H9 (cell line): ENCODE data around the gene KCNN2. TPM values are rescaled to one million over a fixed set of nuclear protein-coding genes. Genes with fewer than 3 reads are reported as not detected.

ENCODE experiments used
- DNase-seq: peaks from one replicate; pipeline ENCODE4 v3.0.0-alpha.2; 2017
- H2AFZ ChIP-seq: one replicate; pipeline ENCODE4 v1.6.1; 2013; ENCODE audit warnings: mild to moderate bottlenecking, low read length, control low read depth, moderate library complexity
- H2AK5ac ChIP-seq: 2 replicates; pipeline ENCODE4 v1.6.1; 2013; ENCODE audit warnings: low read length, control low read depth, mixed read lengths; ENCODE audit not compliant: insufficient read length
- H2BK120ac ChIP-seq: one replicate; pipeline ENCODE4 v1.6.1; 2013; ENCODE audit warnings: low read depth, mild to moderate bottlenecking, low read length, control low read depth, inconsistent platforms; ENCODE audit not compliant: poor library complexity, severe bottlenecking
- H2BK12ac ChIP-seq: 2 replicates; pipeline ENCODE4 v1.6.1; 2013; ENCODE audit warnings: low read length, control low read depth, mixed read lengths, low read depth; ENCODE audit not compliant: insufficient read length
- H2BK15ac ChIP-seq: 2 replicates; pipeline ENCODE4 v1.6.1; 2013; ENCODE audit warnings: low read depth, low read length, control low read depth
- H2BK20ac ChIP-seq: one replicate; pipeline ENCODE4 v1.6.1; 2013; ENCODE audit warnings: low read depth, mild to moderate bottlenecking, low read length, control low read depth, inconsistent platforms; ENCODE audit not compliant: poor library complexity, severe bottlenecking
- H2BK5ac ChIP-seq: 2 replicates; pipeline ENCODE4 v1.6.1; 2013; ENCODE audit warnings: low read length, control low read depth, mixed read lengths; ENCODE audit not compliant: insufficient read length
- H3K14ac ChIP-seq: 2 replicates; pipeline ENCODE4 v1.6.1; 2013; ENCODE audit warnings: low read length, control low read depth; ENCODE audit not compliant: insufficient read depth
- H3K18ac ChIP-seq: 2 replicates; pipeline ENCODE4 v1.6.1; 2013; ENCODE audit warnings: low read depth, mild to moderate bottlenecking, mixed read lengths, low read length, control low read depth; ENCODE audit not compliant: insufficient read length
- H3K23ac ChIP-seq: 2 replicates; pipeline ENCODE4 v1.6.1; 2013; ENCODE audit warnings: low read length, control low read depth, mixed read lengths, low read depth; ENCODE audit not compliant: insufficient read length
- H3K23me2 ChIP-seq: 2 replicates; pipeline ENCODE4 v1.6.1; 2013; ENCODE audit warnings: low read depth, mild to moderate bottlenecking, mixed read lengths, low read length, control low read depth; ENCODE audit not compliant: insufficient read length, poor library complexity, severe bottlenecking
- H3K27ac ChIP-seq: 2 replicates; pipeline ENCODE4 v1.5.1; 2013; ENCODE audit warnings: low read length, control low read depth, mixed read lengths, low read depth; ENCODE audit not compliant: insufficient read length
- H3K27me3 ChIP-seq: 2 replicates; pipeline ENCODE4 v1.6.1; 2013; ENCODE audit warnings: low read length, control low read depth, inconsistent platforms; ENCODE audit not compliant: insufficient read depth
- H3K4ac ChIP-seq: 2 replicates; pipeline ENCODE4 v1.6.1; 2013; ENCODE audit warnings: low read depth, mild to moderate bottlenecking, control low read depth, inconsistent platforms, low read length, moderate library complexity
- H3K4me1 ChIP-seq: 2 replicates; pipeline ENCODE4 v1.6.1; 2013; ENCODE audit warnings: low read length, control low read depth, inconsistent platforms; ENCODE audit not compliant: insufficient read depth
- H3K4me2 ChIP-seq: 2 replicates; pipeline ENCODE4 v1.6.1; 2013; ENCODE audit warnings: low read length, control low read depth, mixed read lengths; ENCODE audit not compliant: insufficient read length, insufficient read depth
- H3K56ac ChIP-seq: 2 replicates; pipeline ENCODE4 v1.6.1; 2013; ENCODE audit warnings: low read depth, mild to moderate bottlenecking, mixed read lengths, low read length, control low read depth; ENCODE audit not compliant: insufficient read length
- H3K79me1 ChIP-seq: 2 replicates; pipeline ENCODE4 v1.6.1; 2013; ENCODE audit warnings: low read depth, mild to moderate bottlenecking, moderate library complexity, low read length, control low read depth, inconsistent platforms; ENCODE audit not compliant: insufficient read depth, poor library complexity, severe bottlenecking
- H3K79me2 ChIP-seq: 2 replicates; pipeline ENCODE4 v1.6.1; 2013; ENCODE audit warnings: low read length, control low read depth, inconsistent platforms; ENCODE audit not compliant: insufficient read depth
- H3K9ac ChIP-seq: 2 replicates; pipeline ENCODE4 v1.6.1; 2013; ENCODE audit warnings: low read length, control low read depth, mixed read lengths; ENCODE audit not compliant: insufficient read length; ENCODE audit errors: extremely low read depth
- H3K9me3 ChIP-seq: one replicate; pipeline ENCODE4 v1.6.1; 2013; ENCODE audit warnings: low read depth, low read length, inconsistent platforms; ENCODE audit not compliant: control insufficient read depth
- H3T11ph ChIP-seq: one replicate; pipeline ENCODE4 v1.6.1; 2013; ENCODE audit warnings: mild to moderate bottlenecking, low read length, control low read depth, inconsistent platforms
- H4K20me1 ChIP-seq: one replicate; pipeline ENCODE4 v1.6.1; 2013; ENCODE audit not compliant: control insufficient read depth, insufficient read length, insufficient read depth
- H4K5ac ChIP-seq: 2 replicates; pipeline ENCODE4 v1.6.1; 2013; ENCODE audit warnings: low read depth, mild to moderate bottlenecking, mixed read lengths, low read length, control low read depth; ENCODE audit not compliant: insufficient read length
- H4K8ac ChIP-seq: replicated peaks from 2 replicates; pipeline ENCODE4 v1.6.1; 2013; ENCODE audit warnings: low read length, control low read depth, mixed read lengths, low read depth; ENCODE audit not compliant: insufficient read length
- H4K91ac ChIP-seq: 2 replicates; pipeline ENCODE4 v1.6.1; 2013; ENCODE audit warnings: low read depth, mild to moderate bottlenecking, moderate library complexity, mixed read lengths, low read length, control low read depth; ENCODE audit not compliant: insufficient read length
- H3K27ac Mint-ChIP-seq, 3 experiments: 2 replicates in 2 of 3; 3 replicates in 1 of 3; pipeline ENCODE4 v1.8.0; 2020 to 2021; ENCODE audit warnings: mixed read lengths in 3 of 3, mild to moderate bottlenecking in 1 of 3, moderate library complexity in 1 of 3
- H3K27me3 Mint-ChIP-seq: 2 replicates; pipeline ENCODE4 v1.8.0; 2021; ENCODE audit warnings: low read depth, mild to moderate bottlenecking, moderate library complexity, mixed read lengths
- H3K36me3 Mint-ChIP-seq, 3 experiments: 2 replicates in 2 of 3; 3 replicates in 1 of 3; pipeline ENCODE4 v1.8.0; 2020 to 2021; ENCODE audit warnings: low read depth in 3 of 3, mixed read lengths in 3 of 3; ENCODE audit not compliant: insufficient read depth in 1 of 3
- H3K4me1 Mint-ChIP-seq, 2 experiments: 2 replicates each; pipeline ENCODE4 v1.8.0; 2020; ENCODE audit warnings: mixed read lengths in 2 of 2
- H3K4me3 Mint-ChIP-seq, 2 experiments: 2 replicates in 1 of 2; 3 replicates in 1 of 2; pipeline ENCODE4 v1.8.0; 2020 to 2021; ENCODE audit warnings: mild to moderate bottlenecking in 2 of 2, mixed read lengths in 2 of 2, moderate library complexity in 1 of 2
- H3K9me3 Mint-ChIP-seq, 2 experiments: 2 replicates in 1 of 2; 3 replicates in 1 of 2; pipeline ENCODE4 v1.8.0; 2020; ENCODE audit warnings: mild to moderate bottlenecking in 2 of 2, mixed read lengths in 2 of 2, moderate library complexity in 1 of 2
- CTCF ChIP-seq: fragments of 200-600 bp; sonication (generic); conservative IDR thresholded peaks from 3 replicates; pipeline ENCODE4 v1.8.0; 2021; ENCODE audit warnings: antibody characterized with exemption, mild to moderate bottlenecking
- WGBS: extraction: QIAGEN DNeasy Blood & Tissue Kit; methylation state at CpG from one replicate; pipeline ENCODE4 v1.1.7; 2013; ENCODE audit warnings: missing lambda C conversion rate, low lambda C conversion rate, mixed read lengths; ENCODE audit not compliant: insufficient read length; ENCODE audit errors: extremely low coverage; 5-methylcytosine and 5-hydroxymethylcytosine counted together
- total RNA-seq: library from RNA; stranded (reverse); gene quantifications from 2 replicates; pipeline ENCODE4 v1.2.1, GENCODE V29; 2021

Gene KCNN2
- total RNA-seq, 1 experiment from 2014 or later: 21.0 TPM

- Histone ChIP-seq H3K9ac (no peak overlapping the region), H3K4me1 (no peaks in the 10 kb centered on the region), H3K14ac (no peak overlapping the region), H3K9me3 (no peaks in the 10 kb centered on the region), H2AFZ (no peak overlapping the region), H3K4me2 (no peak overlapping the region), H4K8ac (no peak overlapping the region), H2BK15ac (no peak overlapping the region), H4K20me1 (no peaks in the 10 kb centered on the region), H3K4ac (no peak overlapping the region), H2BK120ac (no peak overlapping the region), H2BK20ac (no peak overlapping the region), H3K79me2 (no peaks in the 10 kb centered on the region), H3K27ac (no peak overlapping the region), H3T11ph (no peak overlapping the region), H2AK5ac (no peak overlapping the region), H3K27me3 (no peaks in the 10 kb centered on the region), H4K5ac (no peak overlapping the region), H3K23ac (no peak overlapping the region), H4K91ac (no peak overlapping the region), H2BK12ac (no peak overlapping the region), H3K79me1 (no peaks in the 10 kb centered on the region), H3K23me2 (no peaks in the 10 kb centered on the region), H3K56ac (no peak overlapping the region), H2BK5ac (no peak overlapping the region), H3K18ac (no peak overlapping the region)
- no peak for TF ChIP-seq CTCF
- Mint-ChIP-seq H3K4me3 (no peak overlapping the region), H3K9me3 (peaks cover 3 to 7% of the 10 kb centered on the region in 2 experiments; a peak in 3 of 5 replicates), H3K27me3 (no peaks in the 10 kb centered on the region), H3K36me3 (peaks cover 15 to 43% (median 38%) of the 10 kb centered on the region in 3 experiments), H3K4me1 (peaks cover 10 to 13% of the 10 kb centered on the region in 2 experiments), H3K27ac (no peak overlapping the region)
- WGBS: no CpG with 5 or more reads among the region's 2 CpGs
- no peak for DNase-seq
Observed at GRCh38 chr5:114473541-114473940, 111.7 kb downstream of the KCNN2 start.
